Keratinocyte (primary cell): Measurements from ENCODE around the gene CCDC34. TPM values are rescaled to one million over a fixed set of nuclear protein-coding genes. Genes with fewer than 3 reads are reported as not detected.
A peak's percentile ranks its signal among the peaks of the same experiment; 100 is the strongest.

Experiments
- DNase-seq: peaks from one replicate; pipeline ENCODE4 v3.0.0-alpha.2; 2011; ENCODE audit warnings: low read depth, missing footprints, low spot score
- FAIRE-seq: peaks from 2 replicates; lab custom pipeline; 2011; peaks lifted over from hg19 to GRCh38; lab: Jason Lieb, UNC
- H2AFZ ChIP-seq: 2 replicates; pipeline ENCODE4 v1.6.0; 2012; ENCODE audit warnings: low read length, control low read depth, inconsistent platforms; ENCODE audit not compliant: control insufficient read depth
- H3K27ac ChIP-seq: 2 replicates; pipeline ENCODE4 v1.5.1; 2011; ENCODE audit warnings: low read length; ENCODE audit not compliant: control insufficient read depth, insufficient read depth
- H3K27me3 ChIP-seq: 3 replicates; pipeline ENCODE4 v1.6.0; 2011; ENCODE audit warnings: low read length; ENCODE audit not compliant: control insufficient read depth, insufficient read depth; ENCODE audit errors: extremely low read depth
- H3K36me3 ChIP-seq, 2 experiments: 2 replicates in 1 of 2; 3 replicates in 1 of 2; pipeline ENCODE4 v1.5.1; 2011; ENCODE audit warnings: low read length in 2 of 2, mild to moderate bottlenecking in 1 of 2; ENCODE audit not compliant: control insufficient read depth in 2 of 2, insufficient read depth in 2 of 2; ENCODE audit errors: extremely low read depth in 1 of 2
- H3K4me1 ChIP-seq: 3 replicates; pipeline ENCODE4 v1.5.1; 2011; ENCODE audit warnings: low read length; ENCODE audit not compliant: control insufficient read depth, insufficient read depth; ENCODE audit errors: extremely low read depth
- H3K4me2 ChIP-seq: 3 replicates; pipeline ENCODE4 v1.6.0; 2011; ENCODE audit warnings: low read depth, low read length; ENCODE audit not compliant: control insufficient read depth, insufficient read depth; ENCODE audit errors: extremely low read depth
- H3K4me3 ChIP-seq, 3 experiments: fragments of 200-600 bp in 1 of 3; sonication (generic) in 1 of 3; 2 replicates in 2 of 3; 3 replicates in 1 of 3; pipeline ENCODE4 v1.5.1; 2011 to 2016; ENCODE audit warnings: low read length in 3 of 3, mild to moderate bottlenecking in 3 of 3, control low read depth in 2 of 3, inconsistent platforms in 1 of 3, low read depth in 1 of 3, mixed read lengths in 1 of 3, mixed run types in 1 of 3, moderate library complexity in 1 of 3; ENCODE audit not compliant: control insufficient read depth in 2 of 3, insufficient read depth in 2 of 3; ENCODE audit errors: extremely low read depth in 1 of 3
- H3K79me2 ChIP-seq: 2 replicates; pipeline ENCODE4 v1.6.0; 2012; ENCODE audit warnings: low read length; ENCODE audit not compliant: control insufficient read depth, insufficient read depth
- H3K9ac ChIP-seq: 3 replicates; pipeline ENCODE4 v1.6.0; 2011; ENCODE audit warnings: low read length; ENCODE audit not compliant: control insufficient read depth, insufficient read depth; ENCODE audit errors: extremely low read depth
- H3K9me1 ChIP-seq: 3 replicates; pipeline ENCODE4 v1.6.0; 2011; ENCODE audit warnings: low read length; ENCODE audit not compliant: control insufficient read depth, insufficient read depth; ENCODE audit errors: extremely low read depth
- H3K9me3 ChIP-seq: 2 replicates; pipeline ENCODE4 v1.5.1; 2012; ENCODE audit warnings: low read depth, low read length; ENCODE audit not compliant: control insufficient read depth
- H4K20me1 ChIP-seq: 3 replicates; pipeline ENCODE4 v1.6.0; 2011; ENCODE audit warnings: low read length; ENCODE audit not compliant: control insufficient read depth, insufficient read depth; ENCODE audit errors: extremely low read depth
- EZH2 ChIP-seq: IDR thresholded peaks from one replicate; pipeline ENCODE4 v1.6.1; 2012; ENCODE audit warnings: inconsistent platforms, mild to moderate bottlenecking, low read length, moderate library complexity
- dilution Hi-C: fragments of 300-500 bp; cut with MboI; formaldehyde crosslinking; loops from one replicate; pipeline ENCODE4 v1.7.0; 2020; ENCODE audit warnings: low sequenced_read_pairs; ENCODE audit not compliant: extremely low pct_ligation_motif_present
- polyA plus RNA-seq, 5 experiments: library from polyadenylated mRNA; depleted of rRNA in 3 of 5; stranded (reverse) in 3 of 5; stranded (forward) in 1 of 5; unstranded in 1 of 5; fragments of >200 nt; gene quantifications; 1 replicate in 1 of 5; 2 replicates in 3 of 5; 3 replicates in 1 of 5; pipeline versions ENCODE4 v1.2.1 to v1.2.3, GENCODE V29; 2011 to 2012; ENCODE audit warnings: missing spikeins in 2 of 5, low read depth in 1 of 5, low replicate concordance in 1 of 5
- TF ChIP-seq, protein P1 (sequence below), 3 experiments: IDR thresholded peaks in 1 of 3; conservative IDR thresholded peaks in 1 of 3; optimal IDR thresholded peaks in 1 of 3; 2 replicates in 2 of 3; 3 replicates in 1 of 3; pipeline versions ENCODE3 to v1.5.1; 2011; ENCODE audit warnings: low read length in 3 of 3, mild to moderate bottlenecking in 3 of 3, moderate library complexity in 2 of 3, control low read depth in 1 of 3, inconsistent platforms in 1 of 3; ENCODE audit not compliant: insufficient read depth in 2 of 3; ENCODE audit errors: extremely low read depth in 1 of 3

CCDC34 gene
- polyA plus RNA-seq, 1 donor (not counting 4 experiments of a cell fraction or from before 2014, with no cell fraction given) = 4.2 TPM

DNA sequence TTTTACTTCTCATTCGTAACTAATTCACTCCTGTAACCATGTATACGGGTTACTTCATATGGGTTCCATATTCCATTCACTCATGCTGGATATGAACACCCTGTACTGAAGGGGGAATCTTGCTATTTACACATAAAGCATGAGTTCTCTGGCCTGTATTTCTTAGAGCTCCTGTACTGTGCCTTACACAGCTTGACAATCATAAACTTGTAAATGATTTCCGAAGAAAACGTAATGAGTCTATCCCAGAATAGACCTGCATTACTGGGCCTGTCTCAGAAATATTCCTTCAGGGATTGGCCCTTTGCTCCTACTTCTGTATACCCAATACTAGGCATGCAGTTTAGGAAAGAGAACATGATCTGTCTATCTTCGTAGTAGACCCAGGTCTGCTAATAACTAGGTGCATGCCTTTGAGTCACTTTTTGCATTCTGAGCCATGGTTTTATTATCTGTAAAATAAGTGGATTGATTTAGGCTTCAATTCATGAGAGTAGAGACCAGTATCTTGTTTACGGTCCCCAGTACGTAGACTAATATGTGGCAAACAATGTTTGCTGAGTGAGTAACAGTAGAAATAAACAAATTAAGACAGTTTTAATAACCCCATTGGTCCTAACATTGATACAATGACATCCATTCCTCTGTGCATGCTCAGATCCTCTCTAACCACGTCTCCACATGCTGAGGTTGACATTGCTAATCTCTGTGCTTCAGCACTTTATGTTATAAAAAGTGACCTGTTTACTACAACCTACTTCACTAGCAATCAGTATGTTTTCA, 1.2 kb downstream of the CCDC34 start:
- H3K9ac ChIP-seq = peak overlapping the region; percentile 82
- H3K9me1 ChIP-seq = no peaks in the 10 kb centered on the region
- peak overlapping the region; percentile 56 for H3K27ac ChIP-seq
- no peaks in the 10 kb centered on the region for H3K9me3 ChIP-seq
- DNase-seq (no peak), FAIRE-seq (peak; percentile 51)
- no peak overlapping the region for H2AFZ ChIP-seq
- TF ChIP-seq EZH2 = no peak
- TF ChIP-seq, protein P1, sequence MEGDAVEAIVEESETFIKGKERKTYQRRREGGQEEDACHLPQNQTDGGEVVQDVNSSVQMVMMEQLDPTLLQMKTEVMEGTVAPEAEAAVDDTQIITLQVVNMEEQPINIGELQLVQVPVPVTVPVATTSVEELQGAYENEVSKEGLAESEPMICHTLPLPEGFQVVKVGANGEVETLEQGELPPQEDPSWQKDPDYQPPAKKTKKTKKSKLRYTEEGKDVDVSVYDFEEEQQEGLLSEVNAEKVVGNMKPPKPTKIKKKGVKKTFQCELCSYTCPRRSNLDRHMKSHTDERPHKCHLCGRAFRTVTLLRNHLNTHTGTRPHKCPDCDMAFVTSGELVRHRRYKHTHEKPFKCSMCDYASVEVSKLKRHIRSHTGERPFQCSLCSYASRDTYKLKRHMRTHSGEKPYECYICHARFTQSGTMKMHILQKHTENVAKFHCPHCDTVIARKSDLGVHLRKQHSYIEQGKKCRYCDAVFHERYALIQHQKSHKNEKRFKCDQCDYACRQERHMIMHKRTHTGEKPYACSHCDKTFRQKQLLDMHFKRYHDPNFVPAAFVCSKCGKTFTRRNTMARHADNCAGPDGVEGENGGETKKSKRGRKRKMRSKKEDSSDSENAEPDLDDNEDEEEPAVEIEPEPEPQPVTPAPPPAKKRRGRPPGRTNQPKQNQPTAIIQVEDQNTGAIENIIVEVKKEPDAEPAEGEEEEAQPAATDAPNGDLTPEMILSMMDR (optimal IDR thresholded peaks at IDR 0.05 in 1 of 3, IDR thresholded peaks at IDR 0.05 in 1 of 3, conservative IDR thresholded peaks at IDR 0.05 in 1 of 3; ENCODE audit: extremely low read depth in 1 of 3, insufficient read depth in 2 of 3, low read length in 3 of 3) = no peak
- peak overlapping the region; percentile 100 for H3K4me2 ChIP-seq
- H3K36me3 ChIP-seq = no peaks in the 10 kb centered on the region
- H3K4me3 ChIP-seq = peak overlapping the region in 1 of 3 experiments; percentile 76
- peaks cover 16% of the 10 kb centered on the region for H3K4me1 ChIP-seq
- dilution Hi-C loops = no loop called here
- no peaks in the 10 kb centered on the region for H3K27me3 ChIP-seq
- H4K20me1 ChIP-seq = no peaks in the 10 kb centered on the region
- no peaks in the 10 kb centered on the region for H3K79me2 ChIP-seq

DNA sequence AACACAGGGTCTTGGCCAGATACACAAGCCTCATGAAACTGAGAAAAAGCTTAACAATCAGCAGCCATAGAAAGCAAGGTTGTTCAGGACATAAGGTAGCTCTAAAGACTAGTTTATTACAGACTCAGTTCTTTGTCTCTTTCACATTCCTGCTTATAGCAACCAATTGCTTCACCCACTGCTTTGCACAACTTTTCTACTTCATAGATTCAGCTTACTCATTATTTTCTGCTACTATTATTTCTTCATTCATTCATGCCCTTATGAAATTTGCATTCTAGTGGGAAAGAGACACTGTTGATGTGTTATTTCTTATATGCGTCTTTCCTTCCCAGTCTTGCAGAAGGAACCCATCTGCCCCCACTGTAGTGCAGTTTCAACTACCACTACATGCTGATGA, 4.7 kb downstream of the CCDC34 start:
- no peak for TF ChIP-seq EZH2
- TF ChIP-seq, protein P1 (optimal IDR thresholded peaks at IDR 0.05 in 1 of 3, IDR thresholded peaks at IDR 0.05 in 1 of 3, conservative IDR thresholded peaks at IDR 0.05 in 1 of 3; ENCODE audit: extremely low read depth in 1 of 3, insufficient read depth in 2 of 3, low read length in 3 of 3) = no peak
- H4K20me1 ChIP-seq = no peaks in the 10 kb centered on the region
- no peaks in the 10 kb centered on the region for H3K79me2 ChIP-seq
- H3K9me1 ChIP-seq = no peaks in the 10 kb centered on the region
- no peak overlapping the region for H3K27ac ChIP-seq
- FAIRE-seq = no peak
- H3K36me3 ChIP-seq = no peaks in the 10 kb centered on the region
- H3K9me3 ChIP-seq = no peaks in the 10 kb centered on the region
- dilution Hi-C loops = no loop called here
- H2AFZ ChIP-seq = no peak overlapping the region
- DNase-seq = no peak
- H3K27me3 ChIP-seq = no peaks in the 10 kb centered on the region
- H3K4me3 ChIP-seq = no peak overlapping the region
- H3K9ac ChIP-seq = no peak overlapping the region
- no peak overlapping the region for H3K4me2 ChIP-seq
- H3K4me1 ChIP-seq = peaks cover 12% of the 10 kb centered on the region
